ENCODE measurements around the gene MED20.
A peak's percentile ranks its signal among the peaks of the same experiment; 100 is the strongest.

The MED20 gene

GRCh38 chr6:41939848-41940758 lies 19.2 kb upstream of the MED20 start:
- Histone ChIP-seq H3K4me3 (ENCODE audit: low read length) (peak overlapping the region; percentile 94), H3K27me3 (ENCODE audit: control insufficient read depth, insufficient read depth, low read length) (no peaks in the 10 kb centered on the region), H3K9me3 (replicated peaks; ENCODE audit: low read length) (no peaks in the 10 kb centered on the region), H3K4me2 (ENCODE audit: low read length) (peak overlapping the region; percentile 96), H3K9ac (ENCODE audit: low read depth, low read length) (peak overlapping the region; percentile 89), H3K4me1 (ENCODE audit: control insufficient read depth, insufficient read depth, low read length) (peaks cover 48% of the 10 kb centered on the region), H3K36me3 (ENCODE audit: insufficient read depth, low read length) (peaks cover 28% of the 10 kb centered on the region)

GRCh38 chr6:41939176-41939847 lies 18.4 kb upstream of the MED20 start:
- peaks cover 51% of the 10 kb centered on the region for H3K4me1 ChIP-seq (ENCODE audit: control insufficient read depth, insufficient read depth, low read length)

GRCh38 chr6:41938590-41939175 lies 17.7 kb upstream of the MED20 start:
- Histone ChIP-seq H3K4me2 (ENCODE audit: low read length) (peak overlapping the region; percentile 96), H3K9me3 (replicated peaks; ENCODE audit: low read length) (no peaks in the 10 kb centered on the region), H3K27me3 (ENCODE audit: control insufficient read depth, insufficient read depth, low read length) (no peaks in the 10 kb centered on the region), H3K9ac (ENCODE audit: low read depth, low read length) (peak overlapping the region; percentile 89), H3K4me1 (ENCODE audit: control insufficient read depth, insufficient read depth, low read length) (peaks cover 51% of the 10 kb centered on the region), H3K4me3 (ENCODE audit: low read length) (peak overlapping the region; percentile 94), H3K36me3 (ENCODE audit: insufficient read depth, low read length) (peaks cover 41% of the 10 kb centered on the region)

More at GRCh38 chr6:41939176-41939847, 18.4 kb upstream of the MED20 start:
- Histone ChIP-seq H3K27me3 (ENCODE audit: control insufficient read depth, insufficient read depth, low read length) (no peaks in the 10 kb centered on the region), H3K9ac (ENCODE audit: low read depth, low read length) (peak overlapping the region; percentile 89), H3K4me2 (ENCODE audit: low read length) (peak overlapping the region; percentile 96), H3K36me3 (ENCODE audit: insufficient read depth, low read length) (peaks cover 36% of the 10 kb centered on the region), H3K4me3 (ENCODE audit: low read length) (peak overlapping the region; percentile 94), H3K9me3 (replicated peaks; ENCODE audit: low read length) (no peaks in the 10 kb centered on the region)

GRCh38 chr6:41937861-41938574 lies 17.1 kb upstream of the MED20 start:
- H3K27me3 ChIP-seq (ENCODE audit: control insufficient read depth, insufficient read depth, low read length), result no peaks in the 10 kb centered on the region
- no peak overlapping the region for H3K4me3 ChIP-seq (ENCODE audit: low read length)
- H3K9ac ChIP-seq (ENCODE audit: low read depth, low read length), result no peak overlapping the region
- H3K9me3 ChIP-seq (replicated peaks; ENCODE audit: low read length), result no peaks in the 10 kb centered on the region
- H3K4me2 ChIP-seq (ENCODE audit: low read length), result peak overlapping the region; percentile 96
- H3K4me1 ChIP-seq (ENCODE audit: control insufficient read depth, insufficient read depth, low read length), result peaks cover 51% of the 10 kb centered on the region
- peaks cover 46% of the 10 kb centered on the region for H3K36me3 ChIP-seq (ENCODE audit: insufficient read depth, low read length)

GRCh38 chr6:41937472-41937860 lies 16.5 kb upstream of the MED20 start:
- Histone ChIP-seq H3K4me2 (ENCODE audit: low read length) (no peak overlapping the region), H3K9ac (ENCODE audit: low read depth, low read length) (no peak overlapping the region), H3K4me3 (ENCODE audit: low read length) (no peak overlapping the region), H3K27me3 (ENCODE audit: control insufficient read depth, insufficient read depth, low read length) (no peaks in the 10 kb centered on the region), H3K36me3 (ENCODE audit: insufficient read depth, low read length) (peaks cover 52% of the 10 kb centered on the region), H3K9me3 (replicated peaks; ENCODE audit: low read length) (no peaks in the 10 kb centered on the region), H3K4me1 (ENCODE audit: control insufficient read depth, insufficient read depth, low read length) (peaks cover 49% of the 10 kb centered on the region)

GRCh38 chr6:41936073-41936837 lies 15.3 kb upstream of the MED20 start:
- no peak overlapping the region for H3K4me3 ChIP-seq (ENCODE audit: low read length)

GRCh38 chr6:41935685-41936072 lies 14.7 kb upstream of the MED20 start:
- Histone ChIP-seq H3K36me3 (ENCODE audit: insufficient read depth, low read length) (peaks cover 70% of the 10 kb centered on the region), H3K4me1 (ENCODE audit: control insufficient read depth, insufficient read depth, low read length) (peaks cover 45% of the 10 kb centered on the region), H3K4me2 (ENCODE audit: low read length) (no peak overlapping the region), H3K9ac (ENCODE audit: low read depth, low read length) (no peak overlapping the region), H3K9me3 (replicated peaks; ENCODE audit: low read length) (no peaks in the 10 kb centered on the region), H3K27me3 (ENCODE audit: control insufficient read depth, insufficient read depth, low read length) (no peaks in the 10 kb centered on the region), H3K4me3 (ENCODE audit: low read length) (no peak overlapping the region)

More at GRCh38 chr6:41936073-41936837, 15.3 kb upstream of the MED20 start:
- Histone ChIP-seq H3K27me3 (ENCODE audit: control insufficient read depth, insufficient read depth, low read length) (no peaks in the 10 kb centered on the region), H3K9me3 (replicated peaks; ENCODE audit: low read length) (no peaks in the 10 kb centered on the region), H3K4me2 (ENCODE audit: low read length) (no peak overlapping the region), H3K36me3 (ENCODE audit: insufficient read depth, low read length) (peaks cover 64% of the 10 kb centered on the region), H3K4me1 (ENCODE audit: control insufficient read depth, insufficient read depth, low read length) (peaks cover 45% of the 10 kb centered on the region), H3K9ac (ENCODE audit: low read depth, low read length) (no peak overlapping the region)

- no peak overlapping the region for H3K4me2 ChIP-seq (ENCODE audit: low read length)
- no peaks in the 10 kb centered on the region for H3K27me3 ChIP-seq (ENCODE audit: control insufficient read depth, insufficient read depth, low read length)
- peaks cover 42% of the 10 kb centered on the region for H3K4me1 ChIP-seq (ENCODE audit: control insufficient read depth, insufficient read depth, low read length)
- H3K9me3 ChIP-seq (replicated peaks; ENCODE audit: low read length), result no peaks in the 10 kb centered on the region
- H3K36me3 ChIP-seq (ENCODE audit: insufficient read depth, low read length), result peaks cover 75% of the 10 kb centered on the region
- no peak overlapping the region for H3K4me3 ChIP-seq (ENCODE audit: low read length)
- no peak overlapping the region for H3K9ac ChIP-seq (ENCODE audit: low read depth, low read length)
Observed at GRCh38 chr6:41935193-41935574, 14.2 kb upstream of the MED20 start.

- H3K4me1 ChIP-seq (ENCODE audit: control insufficient read depth, insufficient read depth, low read length), result peaks cover 35% of the 10 kb centered on the region
- H3K27me3 ChIP-seq (ENCODE audit: control insufficient read depth, insufficient read depth, low read length), result no peaks in the 10 kb centered on the region
- H3K4me2 ChIP-seq (ENCODE audit: low read length), result no peak overlapping the region
- no peak overlapping the region for H3K9ac ChIP-seq (ENCODE audit: low read depth, low read length)
- H3K9me3 ChIP-seq (replicated peaks; ENCODE audit: low read length), result no peaks in the 10 kb centered on the region
- peaks cover 81% of the 10 kb centered on the region for H3K36me3 ChIP-seq (ENCODE audit: insufficient read depth, low read length)
- H3K4me3 ChIP-seq (ENCODE audit: low read length), result no peak overlapping the region
Observed at GRCh38 chr6:41934278-41935192, 13.6 kb upstream of the MED20 start.

GRCh38 chr6:41932378-41932777 lies 11.4 kb upstream of the MED20 start:
- H3K4me3 ChIP-seq (ENCODE audit: low read length), result no peak overlapping the region
- peaks cover 15% of the 10 kb centered on the region for H3K4me1 ChIP-seq (ENCODE audit: control insufficient read depth, insufficient read depth, low read length)
- H3K36me3 ChIP-seq (ENCODE audit: insufficient read depth, low read length), result peaks cover 93% of the 10 kb centered on the region

More at GRCh38 chr6:41932378-41932777, 11.4 kb upstream of the MED20 start:
- H3K4me2 ChIP-seq (ENCODE audit: low read length), result no peak overlapping the region
- no peaks in the 10 kb centered on the region for H3K9me3 ChIP-seq (replicated peaks; ENCODE audit: low read length)
- H3K9ac ChIP-seq (ENCODE audit: low read depth, low read length), result no peak overlapping the region
- H3K27me3 ChIP-seq (ENCODE audit: control insufficient read depth, insufficient read depth, low read length), result no peaks in the 10 kb centered on the region
